HG02623 (cell line): Measurements from ENCODE around the gene ABCG1.

Experiments
- ATAC-seq: cut with Tn5 transposase; IDR thresholded peaks from one replicate; pipeline ENCODE4 v1.9.1; 2021; ENCODE audit warnings: moderate library complexity; ENCODE audit not compliant: unreplicated experiment

ABCG1 gene

GRCh38 chr21:42266971-42267556 is 48.1 kb downstream of the ABCG1 start:
- no peak for ATAC-seq

GRCh38 chr21:42269386-42269785 is 50.4 kb downstream of the ABCG1 start:
- ATAC-seq, result no peak

GRCh38 chr21:42271065-42271464 is 52.1 kb downstream of the ABCG1 start:
- no peak for ATAC-seq

- ATAC-seq, result no peak
Observed at GRCh38 chr21:42272109-42272962, 53.4 kb downstream of the ABCG1 start.

GRCh38 chr21:42272984-42273600 is 54.2 kb downstream of the ABCG1 start:
- ATAC-seq, result no peak

GRCh38 chr21:42276076-42276475 is 57.1 kb downstream of the ABCG1 start:
- ATAC-seq, result no peak

GRCh38 chr21:42276526-42277154 is 57.7 kb downstream of the ABCG1 start:
- ATAC-seq, result no peak

- ATAC-seq, result no peak
Observed at GRCh38 chr21:42277593-42277992, 58.7 kb downstream of the ABCG1 start.

- no peak for ATAC-seq
Observed at GRCh38 chr21:42278451-42279149, 59.7 kb downstream of the ABCG1 start.

- ATAC-seq, result no peak
Observed at GRCh38 chr21:42279341-42279871, 60.5 kb downstream of the ABCG1 start.

- no peak for ATAC-seq
Observed at GRCh38 chr21:42279888-42280287, 60.9 kb downstream of the ABCG1 start.

- ATAC-seq, result no peak
Observed at GRCh38 chr21:42280356-42281180, 61.6 kb downstream of the ABCG1 start.

- ATAC-seq, result no peak
Observed at GRCh38 chr21:42281181-42281680, 62.3 kb downstream of the ABCG1 start.

- no peak for ATAC-seq
Observed at GRCh38 chr21:42282021-42282420, 63.1 kb downstream of the ABCG1 start.

- no peak for ATAC-seq
Observed at GRCh38 chr21:42282715-42283114, 63.8 kb downstream of the ABCG1 start.

GRCh38 chr21:42285569-42286245 is 66.8 kb downstream of the ABCG1 start:
- no peak for ATAC-seq

- no peak for ATAC-seq
Observed at GRCh38 chr21:42286416-42286815, 67.5 kb downstream of the ABCG1 start.

- no peak for ATAC-seq
Observed at GRCh38 chr21:42287193-42288083, 68.5 kb downstream of the ABCG1 start.
